HG03442 (cell line): Measurements from ENCODE around the gene AQP12A.
"Not testable (repeated sequence)": the region's sequence is repeated elsewhere in the genome, so short reads cannot be mapped to it uniquely, and the experiment has no call there.

Experiments used
- ATAC-seq: cut with Tn5 transposase; IDR thresholded peaks from one replicate; pipeline ENCODE4 v1.9.1; 2021; ENCODE audit warnings: mild to moderate bottlenecking, moderate library complexity; ENCODE audit not compliant: unreplicated experiment

The AQP12A gene

DNA sequence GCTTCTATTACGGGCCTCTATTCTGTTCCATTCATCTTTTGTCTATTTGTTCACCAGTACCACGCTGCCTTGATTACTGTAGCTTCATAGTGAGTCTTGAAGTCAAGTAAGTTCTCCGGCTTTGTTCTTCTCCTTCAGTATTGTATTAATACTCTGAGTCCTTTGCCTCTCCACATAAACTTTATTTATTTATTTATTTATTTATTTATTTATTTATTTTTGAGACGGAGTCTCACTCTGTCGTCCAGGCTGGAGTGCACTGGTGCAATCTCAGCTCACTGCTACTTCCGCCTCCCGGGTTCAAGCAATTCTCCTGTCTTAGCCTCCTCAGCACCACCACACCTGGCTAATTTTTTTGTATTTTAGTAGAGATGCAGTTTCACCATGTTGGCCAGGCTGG is 31.8 kb upstream of the AQP12A start:
- not testable (repeated sequence) for ATAC-seq

GRCh38 chr2:240662681-240663080 is 29.0 kb upstream of the AQP12A start:
- no peak for ATAC-seq

GRCh38 chr2:240663546-240664190 is 28.0 kb upstream of the AQP12A start:
- no peak for ATAC-seq

- ATAC-seq, result no peak
Observed at GRCh38 chr2:240664622-240665021, 27.0 kb upstream of the AQP12A start.

- no peak for ATAC-seq
Observed at GRCh38 chr2:240670402-240670801, 21.3 kb upstream of the AQP12A start.

DNA sequence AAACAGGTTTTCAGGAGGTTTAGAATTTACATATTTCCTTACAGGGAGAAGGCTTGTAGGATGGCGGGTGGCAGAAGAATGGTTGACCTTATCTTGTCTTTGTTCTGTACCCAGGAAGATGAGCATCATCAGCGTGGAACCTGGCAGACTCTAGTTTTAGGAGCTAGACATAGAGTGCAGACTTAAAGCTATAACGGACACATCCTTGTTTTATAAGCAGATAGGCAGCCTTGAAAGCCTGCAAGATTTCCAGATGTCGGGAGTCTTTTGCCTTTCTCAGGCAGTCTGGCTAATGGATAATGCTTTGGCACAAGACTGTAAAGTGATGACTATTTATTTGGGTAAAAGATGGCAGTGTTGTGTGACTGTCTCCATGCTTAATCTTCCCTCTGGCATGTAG is 20.7 kb upstream of the AQP12A start:
- no peak for ATAC-seq

GRCh38 chr2:240672076-240672700 is 19.5 kb upstream of the AQP12A start:
- ATAC-seq, result no peak

DNA sequence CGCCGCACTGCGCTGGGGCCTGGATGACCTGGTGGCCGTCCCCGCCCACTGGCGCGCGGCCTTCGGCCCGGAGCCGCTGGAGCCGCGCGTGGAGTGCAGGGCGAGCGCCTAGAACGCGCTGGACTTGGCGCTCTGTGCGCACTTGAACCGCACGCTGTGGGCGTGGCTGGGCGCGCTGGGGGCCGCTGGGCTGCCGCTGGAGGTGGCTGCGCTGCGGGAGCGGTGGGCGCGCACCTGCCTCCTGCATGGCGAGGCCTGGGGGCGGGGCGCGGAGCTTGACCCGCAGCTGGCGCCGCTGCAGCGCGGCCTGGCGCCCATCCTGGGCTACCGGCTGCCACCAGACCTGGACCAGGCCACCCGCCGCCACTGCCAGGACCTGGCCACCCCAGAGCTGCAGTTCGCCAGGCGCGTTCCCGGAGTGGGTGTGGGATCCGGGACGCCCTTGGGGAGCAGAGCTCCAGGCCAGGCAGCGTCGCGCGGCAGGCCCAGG is 18.9 kb upstream of the AQP12A start:
- no peak for ATAC-seq

- not testable (repeated sequence) for ATAC-seq
Observed at GRCh38 chr2:240674461-240675184, 17.0 kb upstream of the AQP12A start.

- not testable (repeated sequence) for ATAC-seq
Observed at GRCh38 chr2:240675345-240675744, 16.3 kb upstream of the AQP12A start.

- not testable (repeated sequence) for ATAC-seq
Observed at GRCh38 chr2:240678043-240678442, 13.6 kb upstream of the AQP12A start.

GRCh38 chr2:240678909-240679308 is 12.8 kb upstream of the AQP12A start:
- ATAC-seq, result not testable (repeated sequence)

GRCh38 chr2:240680185-240680584 is 11.5 kb upstream of the AQP12A start:
- ATAC-seq, result not testable (repeated sequence)

DNA sequence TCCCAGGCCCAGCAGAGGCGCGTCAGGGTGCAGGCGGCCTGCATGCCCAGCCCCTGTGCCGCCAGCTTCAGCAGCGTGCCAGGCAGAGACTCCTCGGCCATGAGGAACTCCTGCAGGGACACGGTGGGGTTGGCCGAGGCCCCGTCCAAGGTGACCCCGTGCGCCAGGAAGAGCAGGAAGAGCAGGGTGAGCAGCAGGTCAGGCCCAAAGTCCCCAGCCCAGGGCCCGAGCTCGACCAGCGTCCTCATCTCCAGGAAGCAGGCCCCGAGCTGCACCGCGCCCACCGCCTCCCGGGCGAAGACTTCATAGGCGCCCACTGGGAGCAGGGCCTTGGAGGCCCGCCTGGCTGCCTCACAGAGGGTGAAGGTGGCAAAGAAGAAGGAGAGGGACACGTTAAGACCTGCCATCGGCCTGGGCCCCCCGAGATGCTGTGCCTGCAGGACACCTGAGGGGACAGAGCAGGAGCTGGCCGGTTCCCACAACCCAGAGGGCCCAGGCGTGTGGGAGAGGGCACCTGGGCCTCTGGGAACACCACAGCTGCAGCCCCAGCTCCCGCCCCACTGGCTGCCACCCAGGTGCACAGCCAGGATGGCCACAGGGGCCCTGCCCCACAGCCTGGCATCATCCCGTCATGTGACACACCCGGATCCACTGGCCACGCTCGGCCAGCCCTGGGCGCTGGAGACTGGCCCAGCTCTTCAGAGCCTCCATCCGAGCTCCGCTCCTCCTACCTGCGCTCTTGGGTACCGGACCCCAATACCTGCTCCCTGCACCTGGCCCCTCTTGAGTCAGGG is 9.0 kb upstream of the AQP12A start, which contains the start of gene AQP12B:
TSS of gene AQP12B (minus strand) at position 455 of the 794 bp plus-strand sequence. CDS start at position 407, 48 bp downstream.
- ATAC-seq, result not testable (repeated sequence)

GRCh38 chr2:240683329-240683979 is 8.2 kb upstream of the AQP12A start:
- not testable (repeated sequence) for ATAC-seq

GRCh38 chr2:240683980-240684728 is 7.5 kb upstream of the AQP12A start:
- not testable (repeated sequence) for ATAC-seq

- ATAC-seq, result no peak
Observed at GRCh38 chr2:240685771-240686371, 5.8 kb upstream of the AQP12A start.

- ATAC-seq, result no peak
Observed at GRCh38 chr2:240686460-240686859, 5.2 kb upstream of the AQP12A start.

DNA sequence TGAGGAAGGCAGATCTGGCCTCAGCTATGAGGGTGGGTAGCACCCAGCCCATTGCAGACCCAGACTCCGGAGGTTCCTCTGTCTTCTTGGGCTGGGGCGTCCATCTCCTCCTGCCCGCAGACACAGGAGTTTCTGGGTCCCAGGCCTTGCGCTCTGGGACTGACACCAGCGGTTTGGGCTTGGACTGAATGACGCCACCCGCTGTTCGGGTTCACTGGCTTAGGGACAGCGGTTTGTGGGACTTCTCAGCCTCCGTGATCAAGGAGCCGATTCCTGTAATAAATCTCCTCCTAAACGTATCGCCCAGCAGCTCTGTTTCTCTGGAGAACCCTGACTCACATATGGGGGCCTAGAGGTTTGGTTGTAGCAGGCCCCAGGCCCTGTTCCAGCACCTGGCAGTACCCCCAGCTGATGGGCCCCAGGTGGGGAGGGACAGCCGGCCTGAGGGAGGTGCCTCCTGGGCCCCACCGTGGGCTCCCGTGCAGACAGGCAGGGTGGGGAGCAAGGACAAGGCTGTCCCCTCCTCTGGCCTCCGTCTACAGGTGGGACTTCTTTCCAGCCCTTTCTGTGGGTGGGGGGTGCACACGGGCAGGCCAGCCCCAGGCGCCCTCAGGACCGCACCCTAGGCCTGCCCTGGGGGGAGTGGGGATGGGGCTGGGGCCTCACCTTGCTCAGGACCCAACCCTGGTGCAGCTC is 4.5 kb upstream of the AQP12A start:
- no peak for ATAC-seq
